GM12801 (cell line): Measurements from ENCODE around the gene NCOA7.

Experiments
- TF ChIP-seq, protein P1 (sequence below): IDR thresholded peaks from one replicate; pipeline ENCODE4 v1.5.1; 2011; ENCODE audit warnings: control low read depth; ENCODE audit not compliant: insufficient read length; ENCODE audit errors: extremely low read depth

Gene NCOA7

DNA sequence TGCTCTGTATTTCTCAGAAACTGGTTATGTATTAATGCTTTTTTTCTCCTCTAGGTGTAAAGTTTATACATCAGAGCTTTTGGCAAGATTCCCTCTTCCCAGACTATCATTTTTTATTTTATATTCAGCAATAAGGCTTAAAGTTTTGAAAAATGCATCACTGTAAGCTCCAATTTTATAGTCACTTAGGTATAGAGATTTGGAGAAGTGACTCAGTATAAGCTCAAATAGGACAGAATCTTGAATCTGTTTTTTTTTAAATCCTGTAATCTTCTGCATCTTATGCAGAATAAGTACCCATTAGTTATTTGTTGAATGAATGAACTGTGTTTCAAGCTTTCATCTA lies 1.0 kb downstream of the NCOA7 start:
- TF ChIP-seq, protein P1, sequence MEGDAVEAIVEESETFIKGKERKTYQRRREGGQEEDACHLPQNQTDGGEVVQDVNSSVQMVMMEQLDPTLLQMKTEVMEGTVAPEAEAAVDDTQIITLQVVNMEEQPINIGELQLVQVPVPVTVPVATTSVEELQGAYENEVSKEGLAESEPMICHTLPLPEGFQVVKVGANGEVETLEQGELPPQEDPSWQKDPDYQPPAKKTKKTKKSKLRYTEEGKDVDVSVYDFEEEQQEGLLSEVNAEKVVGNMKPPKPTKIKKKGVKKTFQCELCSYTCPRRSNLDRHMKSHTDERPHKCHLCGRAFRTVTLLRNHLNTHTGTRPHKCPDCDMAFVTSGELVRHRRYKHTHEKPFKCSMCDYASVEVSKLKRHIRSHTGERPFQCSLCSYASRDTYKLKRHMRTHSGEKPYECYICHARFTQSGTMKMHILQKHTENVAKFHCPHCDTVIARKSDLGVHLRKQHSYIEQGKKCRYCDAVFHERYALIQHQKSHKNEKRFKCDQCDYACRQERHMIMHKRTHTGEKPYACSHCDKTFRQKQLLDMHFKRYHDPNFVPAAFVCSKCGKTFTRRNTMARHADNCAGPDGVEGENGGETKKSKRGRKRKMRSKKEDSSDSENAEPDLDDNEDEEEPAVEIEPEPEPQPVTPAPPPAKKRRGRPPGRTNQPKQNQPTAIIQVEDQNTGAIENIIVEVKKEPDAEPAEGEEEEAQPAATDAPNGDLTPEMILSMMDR = no peak

DNA sequence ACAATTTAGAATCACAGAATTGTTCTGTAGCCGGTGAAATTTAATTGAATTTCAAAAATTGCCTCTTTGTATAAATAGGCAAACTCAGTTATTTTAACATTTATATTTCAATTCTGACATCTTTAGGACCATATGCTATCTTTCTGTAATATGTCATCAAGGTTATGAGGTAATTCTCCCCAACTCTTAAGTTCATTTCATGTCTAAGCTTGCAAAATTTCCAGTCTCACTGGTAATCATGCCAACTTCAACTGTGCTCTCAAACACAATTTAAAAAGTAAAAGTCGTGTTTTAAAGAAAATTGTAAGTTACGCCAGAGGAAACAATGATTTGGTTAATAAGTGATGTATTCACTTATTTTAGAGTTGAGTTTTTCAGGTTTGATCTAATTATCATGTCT lies 1.4 kb downstream of the NCOA7 start:
- TF ChIP-seq, protein P1 = no peak

DNA sequence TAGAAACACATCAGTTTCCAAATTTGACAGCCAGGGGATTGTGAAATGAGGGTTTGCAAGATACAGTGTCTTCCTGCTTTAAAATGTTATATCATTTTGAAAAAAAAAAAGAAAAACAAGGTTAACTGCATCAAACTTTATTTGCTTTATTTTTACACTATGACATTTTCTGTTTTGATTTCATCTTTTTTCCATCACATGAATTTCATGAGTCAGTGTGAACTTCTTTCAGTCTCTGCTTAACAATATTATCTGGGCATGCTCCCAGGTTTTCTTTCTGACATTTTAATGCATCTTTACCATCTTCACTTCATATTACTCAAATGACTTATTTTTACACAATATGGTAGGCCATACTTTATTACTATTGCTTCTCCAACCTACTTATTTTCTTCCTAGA lies 1.9 kb downstream of the NCOA7 start:
- TF ChIP-seq, protein P1 = no peak

- TF ChIP-seq, protein P1 = no peak
These were observed 2.5 kb downstream of the NCOA7 start for GRCh38 chr6:125793280-125793679.

GRCh38 chr6:125793863-125794262 lies 3.1 kb downstream of the NCOA7 start:
- TF ChIP-seq, protein P1 = no peak

DNA sequence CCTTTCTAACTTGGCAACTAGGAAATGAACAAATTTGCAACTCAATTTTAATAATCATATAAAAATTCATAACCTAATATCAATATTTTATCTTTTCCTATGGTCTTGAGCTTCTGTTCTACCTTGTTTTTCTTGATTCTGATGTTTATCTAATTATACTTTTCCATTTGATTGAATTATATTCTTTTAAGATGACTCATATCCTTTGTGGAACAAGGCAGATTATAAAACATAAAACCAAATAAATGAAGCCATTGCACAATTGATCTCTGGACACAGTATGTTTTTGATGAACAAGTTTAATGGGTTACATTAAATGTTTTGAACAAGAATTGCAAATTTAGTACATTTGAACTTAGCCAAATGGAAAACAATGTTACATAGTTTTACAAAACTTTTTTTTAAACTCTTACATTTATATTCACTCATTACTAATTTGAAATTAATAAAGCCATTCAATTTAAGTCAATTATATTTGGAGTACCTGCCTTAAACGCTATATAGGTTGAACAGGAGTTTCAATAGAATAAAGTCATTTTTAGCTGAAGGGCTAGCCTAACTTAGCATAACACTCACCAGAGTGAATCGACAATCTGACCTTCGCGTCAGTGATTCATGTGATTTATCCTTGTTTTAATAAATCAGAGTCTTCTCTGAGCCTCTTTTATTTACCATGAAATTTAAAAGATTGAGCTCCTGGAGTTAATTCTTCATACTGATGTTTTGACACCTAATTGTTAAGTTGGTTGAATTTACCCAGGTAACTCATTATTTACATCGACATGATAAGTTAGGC lies 3.8 kb downstream of the NCOA7 start:
- TF ChIP-seq, protein P1 = no peak

- TF ChIP-seq, protein P1 = no peak
These were observed 4.5 kb downstream of the NCOA7 start for GRCh38 chr6:125795301-125795700.
